T-helper 2 cell treated with Interferon-gamma antibody and Interleukin-4, amounts not matched to agents 100 ng/mL and 5 ng/mL, for 36 hours (primary cell): ENCODE measurements around the gene TIAL1. TPM values are rescaled to one million over a fixed set of nuclear protein-coding genes. Genes with fewer than 3 reads are reported as not detected.

Experiments used
- intact Hi-C: fragments of 100-400 bp; cut with micrococcal nuclease; formaldehyde crosslinking; loops from one replicate; pipeline ENCODE4 v1.15.1; 2023
- total RNA-seq: library from RNA; stranded (reverse); gene quantifications from 2 replicates; pipeline ENCODE4 v1.2.3, GENCODE V29; 2022

Gene TIAL1
- total RNA-seq, 1 donor from 2014 or later, result 162 TPM

GRCh38 chr10:119550827-119551226 lies 45.9 kb downstream of the TIAL1 start:
- intact Hi-C loops, result no loop called here

GRCh38 chr10:119549247-119549999 lies 47.3 kb downstream of the TIAL1 start:
- intact Hi-C loops, result loop anchor here (10.0 kb wide), 1 partner anchor 245 kb away; no protein-coding TSS in a partner anchor

GRCh38 chr10:119546009-119546408 lies 50.8 kb downstream of the TIAL1 start:
- intact Hi-C loops, result loop anchor here (10.0 kb wide), 1 partner anchor 241 kb away; no protein-coding TSS in a partner anchor

GRCh38 chr10:119545310-119545709 lies 51.5 kb downstream of the TIAL1 start:
- intact Hi-C loops, result loop anchor here (10.0 kb wide), 1 partner anchor 241 kb away; no protein-coding TSS in a partner anchor

GRCh38 chr10:119543814-119544642 lies 52.7 kb downstream of the TIAL1 start:
- intact Hi-C loops, result loop anchor here (1.0 to 10.0 kb wide), 10 partner anchors 28 to 462 kb away; partner anchors contain the start of genes EIF3A, GRK5 and PRDX3

- intact Hi-C loops, result loop anchor here (1.0 to 10.0 kb wide), 13 partner anchors 27 to 461 kb away; partner anchors contain the start of genes BAG3, EIF3A, GRK5 and PRDX3
Observed at GRCh38 chr10:119542988-119543813, 53.6 kb downstream of the TIAL1 start.

GRCh38 chr10:119542357-119542987 lies 54.3 kb downstream of the TIAL1 start, which contains the start of gene RGS10:
Gene RGS10 (minus strand): TSS chr10:119542719. CDS start chr10:119542638, 81 bp downstream.
- intact Hi-C loops, result loop anchor here (1.0 to 10.0 kb wide), 11 partner anchors 34 to 460 kb away; partner anchors contain the start of genes BAG3, EIF3A, GRK5 and PRDX3

- intact Hi-C loops, result loop anchor here (1.0 to 10.0 kb wide), 11 partner anchors 35 to 459 kb away; partner anchors contain the start of genes BAG3, EIF3A, GRK5 and PRDX3
Observed at GRCh38 chr10:119541459-119542356, 55.1 kb downstream of the TIAL1 start.

GRCh38 chr10:119541046-119541445 lies 55.7 kb downstream of the TIAL1 start:
- intact Hi-C loops, result loop anchor here (5.0 to 10.0 kb wide), 3 partner anchors 236 to 459 kb away; partner anchors contain the start of gene EIF3A

- intact Hi-C loops, result loop anchor here (5.0 to 10.0 kb wide), 3 partner anchors 235 to 458 kb away; partner anchors contain the start of gene EIF3A
Observed at GRCh38 chr10:119540038-119540437, 56.7 kb downstream of the TIAL1 start.

GRCh38 chr10:119539359-119539825 lies 57.4 kb downstream of the TIAL1 start:
- intact Hi-C loops, result no loop called here

GRCh38 chr10:119538632-119539358 lies 58.0 kb downstream of the TIAL1 start:
- intact Hi-C loops, result no loop called here

GRCh38 chr10:119537953-119538630 lies 58.7 kb downstream of the TIAL1 start:
- intact Hi-C loops, result no loop called here

GRCh38 chr10:119536508-119537025 lies 60.2 kb downstream of the TIAL1 start:
- intact Hi-C loops, result no loop called here

- intact Hi-C loops, result no loop called here
Observed at GRCh38 chr10:119535837-119536507, 60.8 kb downstream of the TIAL1 start.

GRCh38 chr10:119535305-119535704 lies 61.5 kb downstream of the TIAL1 start:
- intact Hi-C loops, result no loop called here

- intact Hi-C loops, result no loop called here
Observed at GRCh38 chr10:119533473-119533872, 63.3 kb downstream of the TIAL1 start.
